AG09309 (cell line): Measurements from ENCODE around the gene FAM120AOS.
A peak's percentile ranks its signal among the peaks of the same experiment; 100 is the strongest.

ENCODE experiments used
- DNase-seq: peaks from one replicate; pipeline ENCODE4 v3.0.0-alpha.2; 2010; ENCODE audit warnings: low read depth
- H3K4me3 ChIP-seq: 2 replicates; pipeline ENCODE4 v1.5.1; 2011; ENCODE audit warnings: mild to moderate bottlenecking, low read depth, low read length, moderate library complexity; ENCODE audit not compliant: control insufficient read depth
- TF ChIP-seq, protein P1 (sequence below): IDR thresholded peaks from 2 replicates; pipeline ENCODE4 v1.5.1; 2011; ENCODE audit warnings: mild to moderate bottlenecking, low read depth, low read length, inconsistent platforms; ENCODE audit not compliant: insufficient read depth, control insufficient read depth; ENCODE audit errors: missing control alignments

Gene FAM120AOS

DNA sequence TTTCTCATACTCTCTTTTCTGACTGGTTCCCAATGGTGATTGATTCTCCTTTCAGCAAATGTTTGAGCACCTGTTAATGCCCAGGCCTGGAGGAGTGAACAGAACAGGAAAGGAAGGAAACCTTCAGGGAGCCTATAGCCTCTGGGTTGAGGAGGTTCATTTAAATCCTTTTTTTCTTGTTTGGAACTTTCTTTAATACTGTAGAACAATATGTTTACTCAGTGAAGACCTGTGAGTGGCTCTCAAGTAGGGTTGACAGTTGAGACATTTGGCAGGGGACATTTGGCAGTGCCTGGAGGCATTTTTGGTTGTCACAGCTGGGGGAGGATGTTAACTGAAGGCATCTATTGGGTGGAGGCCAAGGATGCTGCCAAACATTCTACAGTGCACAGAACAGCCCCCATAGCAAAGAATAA lies 6.1 kb upstream of the FAM120AOS start:
- TF ChIP-seq, protein P1, sequence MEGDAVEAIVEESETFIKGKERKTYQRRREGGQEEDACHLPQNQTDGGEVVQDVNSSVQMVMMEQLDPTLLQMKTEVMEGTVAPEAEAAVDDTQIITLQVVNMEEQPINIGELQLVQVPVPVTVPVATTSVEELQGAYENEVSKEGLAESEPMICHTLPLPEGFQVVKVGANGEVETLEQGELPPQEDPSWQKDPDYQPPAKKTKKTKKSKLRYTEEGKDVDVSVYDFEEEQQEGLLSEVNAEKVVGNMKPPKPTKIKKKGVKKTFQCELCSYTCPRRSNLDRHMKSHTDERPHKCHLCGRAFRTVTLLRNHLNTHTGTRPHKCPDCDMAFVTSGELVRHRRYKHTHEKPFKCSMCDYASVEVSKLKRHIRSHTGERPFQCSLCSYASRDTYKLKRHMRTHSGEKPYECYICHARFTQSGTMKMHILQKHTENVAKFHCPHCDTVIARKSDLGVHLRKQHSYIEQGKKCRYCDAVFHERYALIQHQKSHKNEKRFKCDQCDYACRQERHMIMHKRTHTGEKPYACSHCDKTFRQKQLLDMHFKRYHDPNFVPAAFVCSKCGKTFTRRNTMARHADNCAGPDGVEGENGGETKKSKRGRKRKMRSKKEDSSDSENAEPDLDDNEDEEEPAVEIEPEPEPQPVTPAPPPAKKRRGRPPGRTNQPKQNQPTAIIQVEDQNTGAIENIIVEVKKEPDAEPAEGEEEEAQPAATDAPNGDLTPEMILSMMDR = no peak
- H3K4me3 ChIP-seq = no peak overlapping the region
- DNase-seq = no peak

DNA sequence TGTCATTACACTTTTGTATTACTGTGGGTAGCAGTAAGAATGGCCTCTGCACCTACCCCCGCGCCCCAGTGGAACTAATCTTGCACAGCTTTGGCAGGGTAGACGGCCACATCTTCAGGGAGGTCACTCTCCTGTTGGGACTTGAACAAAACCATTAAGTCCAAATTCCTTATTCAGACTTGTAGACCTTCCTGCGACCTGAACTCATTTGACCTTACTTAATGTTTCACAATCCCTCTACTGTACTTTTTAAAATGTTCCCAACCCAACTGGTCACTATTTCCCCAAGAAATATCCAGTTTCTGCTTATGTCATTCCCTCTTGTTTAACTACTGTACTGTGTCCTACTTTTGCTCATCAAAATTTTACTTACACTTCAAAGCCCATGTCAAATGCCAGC lies 5.3 kb upstream of the FAM120AOS start:
- TF ChIP-seq, protein P1 = no peak
- H3K4me3 ChIP-seq = no peak overlapping the region
- no peak for DNase-seq

DNA sequence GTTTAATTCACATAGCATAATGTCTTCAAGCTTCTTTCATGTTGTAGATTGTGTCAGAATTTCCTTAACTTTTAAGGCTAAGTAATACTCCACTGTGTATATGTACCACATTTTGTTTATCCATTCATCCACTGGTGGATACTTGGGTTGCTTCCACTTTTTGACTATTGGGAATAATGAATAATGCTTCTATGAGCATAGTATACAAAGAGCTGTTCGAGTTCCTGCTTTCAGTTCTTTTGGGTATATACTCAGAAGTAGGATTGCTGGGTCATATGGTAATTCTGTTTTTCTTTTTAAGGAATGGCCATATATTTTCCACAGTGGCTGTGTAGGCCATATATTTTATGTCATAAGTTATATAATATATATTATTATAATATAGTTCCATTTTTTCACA lies 3.6 kb upstream of the FAM120AOS start:
- TF ChIP-seq, protein P1 = no peak
- no peak for DNase-seq
- no peak overlapping the region for H3K4me3 ChIP-seq

DNA sequence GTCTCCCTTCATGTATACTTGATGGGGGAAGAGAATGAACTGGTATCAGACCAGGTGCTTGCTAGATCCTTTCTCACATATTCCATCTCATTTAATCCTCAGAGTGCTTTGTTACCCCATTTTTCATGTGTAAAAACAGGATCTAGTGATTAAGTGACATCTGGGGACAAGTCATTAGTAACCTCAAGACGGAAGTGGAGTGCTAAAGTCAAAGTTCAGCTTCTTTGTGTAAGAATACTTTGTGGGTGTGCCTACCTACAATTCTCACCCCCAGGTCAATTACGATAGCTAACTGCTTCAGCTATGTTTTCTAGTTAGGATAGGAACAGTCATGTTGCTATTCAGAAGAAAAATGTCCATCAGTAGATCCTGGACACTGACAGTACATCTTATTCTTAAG lies 3.1 kb upstream of the FAM120AOS start:
- no peak for DNase-seq
- H3K4me3 ChIP-seq = no peak overlapping the region
- TF ChIP-seq, protein P1 = no peak

DNA sequence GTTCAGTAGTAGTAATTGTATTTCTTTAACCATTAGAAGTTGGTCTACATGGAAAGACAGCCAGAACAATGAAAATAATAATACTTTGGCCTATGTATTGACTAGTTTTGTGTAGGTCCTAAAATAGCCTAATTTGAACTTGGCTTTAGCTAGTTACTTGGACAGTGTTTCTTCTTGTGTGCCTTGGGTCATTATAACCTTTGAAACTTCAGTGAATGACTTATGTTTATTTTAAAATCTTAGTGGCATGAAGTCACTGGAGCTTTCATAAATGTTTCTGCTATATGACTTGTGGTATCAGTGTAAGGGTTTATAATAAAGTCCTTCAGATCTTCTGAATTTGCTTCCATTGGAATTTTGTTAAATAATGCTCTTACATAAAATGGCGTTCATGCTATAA lies 2.6 kb upstream of the FAM120AOS start:
- no peak overlapping the region for H3K4me3 ChIP-seq
- TF ChIP-seq, protein P1 = no peak
- DNase-seq = no peak

DNA sequence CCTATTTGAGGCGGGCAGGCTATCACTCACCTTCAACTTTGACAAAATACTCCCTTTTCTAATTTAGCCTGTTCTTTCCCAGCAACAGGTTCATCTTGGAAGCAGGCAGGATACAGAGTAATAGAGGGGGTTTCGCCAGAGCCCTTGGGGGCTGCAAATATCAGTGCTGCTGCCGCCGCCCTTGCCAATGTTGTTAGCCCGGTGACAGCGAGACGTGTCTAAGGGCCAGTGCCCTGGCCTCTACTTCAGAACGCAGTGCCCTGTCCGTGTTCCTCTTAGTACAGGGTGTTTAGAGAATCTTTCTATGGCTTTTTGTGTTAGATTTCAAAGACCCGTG lies 703 bp downstream of the FAM120AOS start:
- TF ChIP-seq, protein P1 = no peak
- no peak for DNase-seq
- peak overlapping the region; percentile 59 for H3K4me3 ChIP-seq
